ENCODE data around the gene PIMREG. TPM values are rescaled to one million over a fixed set of nuclear protein-coding genes. Genes with fewer than 3 reads are reported as not detected.

PIMREG gene
- polyA plus RNA-seq, 1 experiment, result 54.5 TPM

DNA sequence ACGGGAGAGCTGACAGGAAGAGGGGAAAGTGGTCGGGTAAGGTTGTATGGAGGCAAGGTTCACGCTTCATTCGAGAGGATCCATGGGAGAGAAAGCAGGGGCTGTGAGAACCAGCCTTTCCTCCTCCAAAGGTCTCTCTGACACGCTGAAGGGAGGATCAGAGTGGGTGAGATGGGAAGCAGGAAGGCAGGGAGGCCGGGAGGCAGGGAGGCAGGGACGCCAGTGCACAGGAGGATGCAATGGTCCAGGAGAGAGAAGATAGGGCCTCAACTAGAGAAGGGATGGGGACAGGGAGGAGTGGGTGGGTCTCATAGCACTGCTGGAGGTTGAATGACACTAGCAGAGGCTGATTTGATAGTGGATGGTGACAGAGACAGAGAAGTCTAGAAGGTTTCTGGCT is 54.1 kb downstream of the PIMREG start:
- ChIA-PET POLR2A (no interaction called here), CTCF (interaction anchor here (1.0 kb wide), 1 partner anchor 19 kb away, joined by 3 read pairs; no protein-coding TSS in a partner anchor)
- H3K4me3 ChIP-seq (ENCODE audit: low read depth, low read length), result no peak overlapping the region
- H3K36me3 ChIP-seq (ENCODE audit: control insufficient read depth, insufficient read depth, low read length), result no peaks in the 10 kb centered on the region
- no peak for DNase-seq (ENCODE audit: low read depth)
- TF ChIP-seq, protein P1, sequence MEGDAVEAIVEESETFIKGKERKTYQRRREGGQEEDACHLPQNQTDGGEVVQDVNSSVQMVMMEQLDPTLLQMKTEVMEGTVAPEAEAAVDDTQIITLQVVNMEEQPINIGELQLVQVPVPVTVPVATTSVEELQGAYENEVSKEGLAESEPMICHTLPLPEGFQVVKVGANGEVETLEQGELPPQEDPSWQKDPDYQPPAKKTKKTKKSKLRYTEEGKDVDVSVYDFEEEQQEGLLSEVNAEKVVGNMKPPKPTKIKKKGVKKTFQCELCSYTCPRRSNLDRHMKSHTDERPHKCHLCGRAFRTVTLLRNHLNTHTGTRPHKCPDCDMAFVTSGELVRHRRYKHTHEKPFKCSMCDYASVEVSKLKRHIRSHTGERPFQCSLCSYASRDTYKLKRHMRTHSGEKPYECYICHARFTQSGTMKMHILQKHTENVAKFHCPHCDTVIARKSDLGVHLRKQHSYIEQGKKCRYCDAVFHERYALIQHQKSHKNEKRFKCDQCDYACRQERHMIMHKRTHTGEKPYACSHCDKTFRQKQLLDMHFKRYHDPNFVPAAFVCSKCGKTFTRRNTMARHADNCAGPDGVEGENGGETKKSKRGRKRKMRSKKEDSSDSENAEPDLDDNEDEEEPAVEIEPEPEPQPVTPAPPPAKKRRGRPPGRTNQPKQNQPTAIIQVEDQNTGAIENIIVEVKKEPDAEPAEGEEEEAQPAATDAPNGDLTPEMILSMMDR (IDR thresholded peaks at IDR 0.05; ENCODE audit: insufficient read depth, low read depth, low read length), result no peak
- H3K27me3 ChIP-seq (ENCODE audit: control insufficient read depth, insufficient read depth, low read length), result peaks cover 2% of the 10 kb centered on the region; the same call in 1 of the 2 replicates

DNA sequence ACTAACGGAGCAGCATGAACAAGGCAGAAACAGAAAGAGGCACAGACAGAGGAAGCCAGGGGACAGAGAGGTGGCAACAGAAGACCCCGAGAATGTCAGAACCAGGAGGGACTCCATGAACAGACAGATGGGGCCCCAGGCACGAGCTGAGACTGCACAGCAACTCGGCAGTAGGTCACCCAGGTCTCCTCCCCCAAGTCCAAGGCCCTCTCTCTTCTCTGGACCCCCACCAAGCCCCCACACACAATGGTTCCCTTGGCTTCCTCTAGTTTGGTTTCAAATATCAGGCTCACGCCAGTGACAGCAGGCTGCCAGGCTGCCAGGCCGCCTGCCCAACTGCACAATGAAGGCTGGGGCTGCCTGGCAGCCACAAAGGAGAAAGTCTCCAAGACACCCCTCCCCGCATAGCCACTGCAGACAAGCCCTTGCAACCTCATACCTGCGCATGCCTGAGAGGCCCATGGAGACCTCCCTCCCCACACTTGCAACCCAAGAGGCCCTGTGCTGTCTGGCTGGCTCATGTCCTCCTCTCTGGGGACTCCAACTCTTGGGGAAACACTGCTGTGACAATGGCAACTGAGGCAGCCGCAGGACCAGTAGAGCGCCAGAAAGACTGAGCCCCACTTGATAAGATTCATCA is 54.8 kb downstream of the PIMREG start:
- H3K27me3 ChIP-seq (ENCODE audit: control insufficient read depth, insufficient read depth, low read length), result peaks cover 2% of the 10 kb centered on the region; the same call in 1 of the 2 replicates
- ChIA-PET CTCF (no interaction called here), POLR2A (no interaction called here)
- TF ChIP-seq, protein P1 (IDR thresholded peaks at IDR 0.05; ENCODE audit: insufficient read depth, low read depth, low read length), result no peak
- no peaks in the 10 kb centered on the region for H3K36me3 ChIP-seq (ENCODE audit: control insufficient read depth, insufficient read depth, low read length)
- DNase-seq (ENCODE audit: low read depth), result no peak
- no peak overlapping the region for H3K4me3 ChIP-seq (ENCODE audit: low read depth, low read length)

Other genes with a start within 250 kb of the PIMREG start
- not detected in 2 replicates for gene AIPL1, start 9.3 kb upstream of the PIMREG start, polyA plus RNA-seq (2011; rRNA removed)
- 0.39 and 0.64 TPM in 2 replicates for gene PITPNM3, start 112.1 kb downstream of the PIMREG start, polyA plus RNA-seq (2011; rRNA removed)
- 5.4 and 7.9 TPM in 2 replicates for gene KIAA0753, start 196.3 kb downstream of the PIMREG start, polyA plus RNA-seq (2011; rRNA removed)
- gene TXNDC17, start 196.6 kb downstream of the PIMREG start, polyA plus RNA-seq (2011; rRNA removed), result 213 TPM in 2 replicates
- gene MED31, start 207.2 kb downstream of the PIMREG start, polyA plus RNA-seq (2011; rRNA removed), result 6.9 and 21.4 TPM in 2 replicates
- gene C17orf100, start 207.3 kb downstream of the PIMREG start, polyA plus RNA-seq (2011; rRNA removed), result 2.4 and 2.7 TPM in 2 replicates